PC-3 (cell line): ENCODE measurements around the gene CCDC177. TPM values are rescaled to one million over a fixed set of nuclear protein-coding genes. Genes with fewer than 3 reads are reported as not detected.

Experiments used
- ATAC-seq: fragments of 200-7000 bp; cut with Tn5 transposase; 2 replicates; pipeline ENCODE4 v1.9.1; 2020; ENCODE audit warnings: mild to moderate bottlenecking, moderate library complexity
- BruUV-seq: library from RNA; stranded (reverse); fragments of 400-500 nt; replicated peaks from 2 replicates; lab custom pipeline; 2021; lab: Mats Ljungman, UMichigan
- CTCF ChIA-PET: fragments of 300-600 bp; sonication (Branson Sonifier 250); formaldehyde crosslinking; loops from one replicate; lab custom pipeline; 2022; ENCODE audit warnings: antibody characterized with exemption; lab: Charles Lee
- POLR2A ChIA-PET: fragments of 300-600 bp; sonication (Branson Sonifier 250); formaldehyde crosslinking; loops from one replicate; lab custom pipeline; 2022; ENCODE audit warnings: antibody characterized with exemption; ENCODE audit not compliant: unreplicated experiment; lab: Charles Lee
- DNase-seq: peaks from one replicate; pipeline ENCODE4 v3.0.0-alpha.2; 2015
- H2AFZ ChIP-seq: fragments of 300-600 bp; sonication (generic); 2 replicates; pipeline ENCODE4 v1.6.0; 2016; ENCODE audit warnings: antibody characterized with exemption, low read length
- H3F3A ChIP-seq: fragments of 300-600 bp; sonication (generic); one replicate; pipeline ENCODE4 v1.6.0; 2017; ENCODE audit warnings: antibody characterized with exemption, low read length, control low read depth, mild to moderate bottlenecking; ENCODE audit not compliant: unreplicated experiment
- H3K27ac ChIP-seq: fragments of 300-600 bp; sonication (generic); 2 replicates; pipeline ENCODE4 v1.5.1; 2016; ENCODE audit warnings: mild to moderate bottlenecking, low read length
- H3K27me3 ChIP-seq: fragments of 300-600 bp; sonication (generic); 2 replicates; pipeline ENCODE4 v1.6.1; 2016; ENCODE audit warnings: low read length, mixed read lengths
- H3K36me3 ChIP-seq: fragments of 300-600 bp; sonication (generic); 2 replicates; pipeline ENCODE4 v1.6.1; 2016; ENCODE audit warnings: low read depth, mixed run types, low read length, mixed read lengths
- H3K4me1 ChIP-seq: fragments of 300-600 bp; sonication (generic); 2 replicates; pipeline ENCODE4 v1.5.1; 2016; ENCODE audit warnings: low read length; ENCODE audit not compliant: insufficient read depth
- H3K4me2 ChIP-seq: fragments of 300-600 bp; sonication (generic); 2 replicates; pipeline ENCODE4 v1.6.0; 2016; ENCODE audit warnings: low read length
- H3K4me3 ChIP-seq: fragments of 300-600 bp; sonication (generic); 2 replicates; pipeline ENCODE4 v1.5.1; 2016; ENCODE audit warnings: mild to moderate bottlenecking, low read length, mixed read lengths
- H3K79me2 ChIP-seq: fragments of 300-600 bp; sonication (generic); 2 replicates; pipeline ENCODE4 v1.6.1; 2017; ENCODE audit warnings: low read length, mixed read lengths
- H3K9ac ChIP-seq: fragments of 300-600 bp; sonication (generic); 2 replicates; pipeline ENCODE4 v1.6.0; 2016; ENCODE audit warnings: mild to moderate bottlenecking, low read length
- H3K9me2 ChIP-seq: fragments of 300-600 bp; sonication (generic); replicated peaks from 2 replicates; pipeline ENCODE4 v1.6.1; 2016; ENCODE audit warnings: mixed run types, low read length, mixed read lengths
- H3K9me3 ChIP-seq: fragments of 300-600 bp; sonication (generic); 2 replicates; pipeline ENCODE4 v1.6.1; 2016; ENCODE audit warnings: low read length, mixed read lengths
- H4K20me1 ChIP-seq: fragments of 300-600 bp; sonication (generic); 2 replicates; pipeline ENCODE4 v1.6.1; 2016; ENCODE audit warnings: low read length, mixed read lengths
- CTCF ChIP-seq: fragments of 300-600 bp; sonication (generic); conservative IDR thresholded peaks from 2 replicates; pipeline ENCODE4 v1.5.1; 2017; ENCODE audit warnings: antibody characterized with exemption, low read depth, mild to moderate bottlenecking, low read length
- EZH2 ChIP-seq: fragments of 300-600 bp; sonication (generic); IDR thresholded peaks from one replicate; pipeline ENCODE4 v1.6.1; 2017; ENCODE audit warnings: antibody characterized with exemption, mild to moderate bottlenecking, low read length; ENCODE audit not compliant: unreplicated experiment
- EZH2phosphoT487 ChIP-seq: fragments of 300-600 bp; sonication (generic); IDR thresholded peaks from 2 replicates; pipeline ENCODE4 v1.6.1; 2018; ENCODE audit warnings: mild to moderate bottlenecking, antibody characterized with exemption, low read length, borderline replicate concordance
- intact Hi-C: fragments of 100-400 bp; cut with micrococcal nuclease; formaldehyde crosslinking; loops from 2 replicates; pipeline ENCODE4 v1.9.0; 2023
- total RNA-seq: library from RNA; depleted of rRNA; stranded (reverse); fragments of >200 nt; gene quantifications from 2 replicates; pipeline ENCODE4 v1.2.3, GENCODE V29; 2014

Gene CCDC177
- total RNA-seq, 1 experiment from 2014 or later, result not detected

GRCh38 chr14:69581316-69581935 lies 6.8 kb upstream of the CCDC177 start:
- POLR2A ChIA-PET, result no interaction called here
- CTCF ChIA-PET, result no interaction called here

GRCh38 chr14:69580009-69580577 lies 5.4 kb upstream of the CCDC177 start:
- H3F3A ChIP-seq, result no peaks in the 10 kb centered on the region
- H4K20me1 ChIP-seq, result no peaks in the 10 kb centered on the region
- POLR2A ChIA-PET, result no interaction called here
- no peak overlapping the region for H3K4me3 ChIP-seq
- no peaks in the 10 kb centered on the region for H3K79me2 ChIP-seq
- CTCF ChIA-PET, result interaction anchor here (0.5 kb wide), 1 partner anchor 66 kb away, joined by 3 read pairs; no protein-coding TSS in a partner anchor
- H3K27me3 ChIP-seq, result peaks cover 10% of the 10 kb centered on the region; the same call in 1 of the 2 replicates
- no peak overlapping the region for H2AFZ ChIP-seq
- H3K9ac ChIP-seq, result no peak overlapping the region
- peak; percentile 70 for ATAC-seq
- peaks cover 11% of the 10 kb centered on the region for H3K4me1 ChIP-seq
- DNase-seq, result peak; percentile 78
- intact Hi-C loops, result no loop called here
- no peak overlapping the region for H3K27ac ChIP-seq
- no peaks in the 10 kb centered on the region for H3K36me3 ChIP-seq
- no peak for TF ChIP-seq EZH2phosphoT487
- peak; percentile 74 for TF ChIP-seq CTCF
- no peak for TF ChIP-seq EZH2
- no TSS peak for BruUV-seq
- 0 out of 2 replicates have a peak overlapping the region, but pooled peaks have one; percentile 9 for H3K4me2 ChIP-seq
- H3K9me3 ChIP-seq, result no peaks in the 10 kb centered on the region
- H3K9me2 ChIP-seq, result no peaks in the 10 kb centered on the region

More at GRCh38 chr14:69581316-69581935, 6.8 kb upstream of the CCDC177 start:
- Histone ChIP-seq H3K4me2 (no peak overlapping the region), H2AFZ (no peak overlapping the region), H3K9me3 (no peaks in the 10 kb centered on the region), H3F3A (no peaks in the 10 kb centered on the region), H4K20me1 (no peaks in the 10 kb centered on the region), H3K27me3 (peaks cover 5% of the 10 kb centered on the region; the same call in 1 of the 2 replicates), H3K9me2 (no peaks in the 10 kb centered on the region), H3K9ac (no peak overlapping the region), H3K36me3 (no peaks in the 10 kb centered on the region), H3K4me1 (peaks cover 11% of the 10 kb centered on the region), H3K4me3 (no peak overlapping the region), H3K27ac (no peak overlapping the region), H3K79me2 (no peaks in the 10 kb centered on the region)
- ATAC-seq, result no peak
- intact Hi-C loops, result no loop called here
- TF ChIP-seq CTCF (no peak), EZH2phosphoT487 (no peak), EZH2 (no peak)
- no peak for DNase-seq
- no TSS peak for BruUV-seq

- Histone ChIP-seq H3K4me1 (peaks cover 12% of the 10 kb centered on the region), H3K9me2 (no peaks in the 10 kb centered on the region), H3K9ac (no peak overlapping the region), H3K27me3 (peaks cover 10% of the 10 kb centered on the region), H3K27ac (peak overlapping the region; percentile 50), H3K9me3 (no peaks in the 10 kb centered on the region), H4K20me1 (no peaks in the 10 kb centered on the region), H3K36me3 (no peaks in the 10 kb centered on the region), H3K4me3 (no peak overlapping the region), H3K79me2 (no peaks in the 10 kb centered on the region), H3F3A (no peaks in the 10 kb centered on the region), H3K4me2 (peak overlapping the region; percentile 16; the same call in 1 of the 2 replicates), H2AFZ (no peak overlapping the region)
- ChIA-PET POLR2A (no interaction called here), CTCF (interaction anchor here (0.5 kb wide), 1 partner anchor 67 kb away, joined by 3 read pairs; no protein-coding TSS in a partner anchor)
- DNase-seq, result no peak
- intact Hi-C loops, result no loop called here
- no peak for ATAC-seq
- BruUV-seq, result no TSS peak
- TF ChIP-seq EZH2phosphoT487 (no peak), EZH2 (no peak), CTCF (no peak)
Measured at GRCh38 chr14:69579476-69579875, 4.8 kb upstream of the CCDC177 start.
